Measurements from ENCODE around the gene WASF1.

GRCh38 chr6:110055387-110055735, 124.1 kb downstream of the WASF1 start:
- TF ChIP-seq, protein P1, sequence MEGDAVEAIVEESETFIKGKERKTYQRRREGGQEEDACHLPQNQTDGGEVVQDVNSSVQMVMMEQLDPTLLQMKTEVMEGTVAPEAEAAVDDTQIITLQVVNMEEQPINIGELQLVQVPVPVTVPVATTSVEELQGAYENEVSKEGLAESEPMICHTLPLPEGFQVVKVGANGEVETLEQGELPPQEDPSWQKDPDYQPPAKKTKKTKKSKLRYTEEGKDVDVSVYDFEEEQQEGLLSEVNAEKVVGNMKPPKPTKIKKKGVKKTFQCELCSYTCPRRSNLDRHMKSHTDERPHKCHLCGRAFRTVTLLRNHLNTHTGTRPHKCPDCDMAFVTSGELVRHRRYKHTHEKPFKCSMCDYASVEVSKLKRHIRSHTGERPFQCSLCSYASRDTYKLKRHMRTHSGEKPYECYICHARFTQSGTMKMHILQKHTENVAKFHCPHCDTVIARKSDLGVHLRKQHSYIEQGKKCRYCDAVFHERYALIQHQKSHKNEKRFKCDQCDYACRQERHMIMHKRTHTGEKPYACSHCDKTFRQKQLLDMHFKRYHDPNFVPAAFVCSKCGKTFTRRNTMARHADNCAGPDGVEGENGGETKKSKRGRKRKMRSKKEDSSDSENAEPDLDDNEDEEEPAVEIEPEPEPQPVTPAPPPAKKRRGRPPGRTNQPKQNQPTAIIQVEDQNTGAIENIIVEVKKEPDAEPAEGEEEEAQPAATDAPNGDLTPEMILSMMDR (IDR thresholded peaks at IDR 0.05): no peak
- TF ChIP-seq POLR2A (IDR thresholded peaks at IDR 0.05): no peak
